ENCODE data around the gene TMEM14A.

DNA sequence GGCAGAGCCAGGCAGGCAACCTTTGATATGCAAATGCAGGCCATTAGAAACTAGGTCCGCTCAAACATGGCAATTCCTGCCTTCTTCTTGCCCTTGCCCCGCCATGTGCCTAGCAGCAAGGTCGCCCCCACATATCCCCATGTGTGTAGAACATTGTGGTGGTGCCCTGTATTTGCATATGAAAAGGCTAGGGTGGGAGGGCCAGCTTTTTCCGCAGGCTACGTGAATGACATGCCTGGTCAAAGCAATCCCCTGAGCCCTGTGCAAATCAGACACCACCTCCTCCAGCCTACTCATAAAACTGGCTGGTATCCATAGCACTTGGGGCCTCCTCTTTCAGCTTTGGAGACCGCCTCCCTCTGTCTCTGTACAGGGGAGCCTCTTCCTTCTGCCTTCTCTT, 60.8 kb downstream of the TMEM14A start:
- TF ChIP-seq POLR2A (IDR thresholded peaks at IDR 0.05) = no peak
- TF ChIP-seq, protein P1, sequence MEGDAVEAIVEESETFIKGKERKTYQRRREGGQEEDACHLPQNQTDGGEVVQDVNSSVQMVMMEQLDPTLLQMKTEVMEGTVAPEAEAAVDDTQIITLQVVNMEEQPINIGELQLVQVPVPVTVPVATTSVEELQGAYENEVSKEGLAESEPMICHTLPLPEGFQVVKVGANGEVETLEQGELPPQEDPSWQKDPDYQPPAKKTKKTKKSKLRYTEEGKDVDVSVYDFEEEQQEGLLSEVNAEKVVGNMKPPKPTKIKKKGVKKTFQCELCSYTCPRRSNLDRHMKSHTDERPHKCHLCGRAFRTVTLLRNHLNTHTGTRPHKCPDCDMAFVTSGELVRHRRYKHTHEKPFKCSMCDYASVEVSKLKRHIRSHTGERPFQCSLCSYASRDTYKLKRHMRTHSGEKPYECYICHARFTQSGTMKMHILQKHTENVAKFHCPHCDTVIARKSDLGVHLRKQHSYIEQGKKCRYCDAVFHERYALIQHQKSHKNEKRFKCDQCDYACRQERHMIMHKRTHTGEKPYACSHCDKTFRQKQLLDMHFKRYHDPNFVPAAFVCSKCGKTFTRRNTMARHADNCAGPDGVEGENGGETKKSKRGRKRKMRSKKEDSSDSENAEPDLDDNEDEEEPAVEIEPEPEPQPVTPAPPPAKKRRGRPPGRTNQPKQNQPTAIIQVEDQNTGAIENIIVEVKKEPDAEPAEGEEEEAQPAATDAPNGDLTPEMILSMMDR (IDR thresholded peaks at IDR 0.05) = no peak
